OCI-LY1 (cell line): Measurements from ENCODE around the gene ABCC4.

Source experiments
- CTCF ChIP-seq: fragments of 200-600 bp; sonication (generic), shearing (Covaris generic); IDR thresholded peaks from 2 replicates; pipeline ENCODE4 v1.5.1; 2017; ENCODE audit warnings: mild to moderate bottlenecking, antibody characterized with exemption, low read length, moderate library complexity, mixed read lengths
- EZH2 ChIP-seq: fragments of 200-600 bp; sonication (generic), shearing (Covaris generic); IDR thresholded peaks from 2 replicates; pipeline ENCODE4 v1.8.0; 2017; ENCODE audit warnings: borderline replicate concordance, mixed run types, mild to moderate bottlenecking, antibody characterized with exemption, low read length, moderate library complexity, mixed read lengths

- no peak for TF ChIP-seq CTCF
- no peak for TF ChIP-seq EZH2
Measured at GRCh38 chr13:95326695-95327094, 25.4 kb upstream of the ABCC4 start.
